GM12892 (cell line): ENCODE measurements around the gene UBE3D.

Source experiments
- POLR2A ChIP-seq: IDR thresholded peaks from 2 replicates; pipeline ENCODE4 v1.6.1; 2011; ENCODE audit warnings: low read depth, low read length, control low read depth
- POLR2AphosphoS5 ChIP-seq: IDR thresholded peaks from 2 replicates; pipeline ENCODE4 v1.6.1; 2011; ENCODE audit warnings: low read depth, low read length, control low read depth
- TAF1 ChIP-seq: IDR thresholded peaks from 2 replicates; pipeline ENCODE4 v1.6.1; 2011; ENCODE audit warnings: low read depth, mild to moderate bottlenecking, control low read depth, low read length, borderline replicate concordance

- TF ChIP-seq POLR2AphosphoS5 (no peak), POLR2A (no peak), TAF1 (no peak)
Measured at GRCh38 chr6:83044091-83044768, 21.4 kb downstream of the UBE3D start.
